Measurements from ENCODE around the gene TMEM129. TPM values are rescaled to one million over a fixed set of nuclear protein-coding genes. Genes with fewer than 3 reads are reported as not detected.
A peak's percentile ranks its signal among the peaks of the same experiment; 100 is the strongest.
"Not testable (repeated sequence)": the region's sequence is repeated elsewhere in the genome, so short reads cannot be mapped to it uniquely, and the experiment has no call there.

The TMEM129 gene
- total RNA-seq, 1 donor from 2014 or later = 23.5 TPM

- peaks cover 11% of the 10 kb centered on the region for H3K4me1 Mint-ChIP-seq (ENCODE audit: low read depth)
- no peaks in the 10 kb centered on the region for H3K9me3 Mint-ChIP-seq
- intact Hi-C loops (cut with micrococcal nuclease) = loop anchor here (1.0 to 5.0 kb wide), 2 partner anchors 28 to 437 kb away; partner anchors contain the start of genes CTBP1 and SLBP
- H3K4me3 Mint-ChIP-seq (ENCODE audit: low read depth) = peak within 1 kb of the TSS; percentile 77
- DNase-seq (ENCODE audit: low spot score) = peak; percentile 89
- H3K36me3 Mint-ChIP-seq (ENCODE audit: low read depth) = no peaks in the 10 kb centered on the region
- no peaks in the 10 kb centered on the region for H3K27me3 Mint-ChIP-seq (ENCODE audit: low read depth)
- peak within 1 kb of the TSS; percentile 76 for H3K27ac Mint-ChIP-seq
These were observed 37.2 kb downstream of the TMEM129 start, which contains the start of gene FAM53A for GRCh38 chr4:1683736-1684505. Gene FAM53A, minus strand, starts transcription at chr4:1684313. Its CDS starts 15,572 bp downstream, at chr4:1668741.

GRCh38 chr4:1683261-1683735, 37.8 kb downstream of the TMEM129 start:
- no peaks in the 10 kb centered on the region for H3K9me3 Mint-ChIP-seq
- peak overlapping the region; percentile 77 for H3K4me3 Mint-ChIP-seq (ENCODE audit: low read depth)
- H3K27me3 Mint-ChIP-seq (ENCODE audit: low read depth) = no peaks in the 10 kb centered on the region
- DNase-seq (ENCODE audit: low spot score) = no peak
- intact Hi-C loops (cut with micrococcal nuclease) = loop anchor here (5.0 kb wide), 1 partner anchor 436 kb away; the partner anchor contains the start of gene CTBP1
- H3K36me3 Mint-ChIP-seq (ENCODE audit: low read depth) = no peaks in the 10 kb centered on the region
- peaks cover 11% of the 10 kb centered on the region for H3K4me1 Mint-ChIP-seq (ENCODE audit: low read depth)
- peak overlapping the region; percentile 76 for H3K27ac Mint-ChIP-seq

- DNase-seq (ENCODE audit: low spot score) = no peak
- intact Hi-C loops (cut with micrococcal nuclease) = loop anchor here (5.0 kb wide), 1 partner anchor 436 kb away; the partner anchor contains the start of gene CTBP1
- Mint-ChIP-seq H3K27me3 (ENCODE audit: low read depth) (no peaks in the 10 kb centered on the region), H3K9me3 (no peaks in the 10 kb centered on the region), H3K4me3 (ENCODE audit: low read depth) (peak overlapping the region; percentile 77), H3K4me1 (ENCODE audit: low read depth) (peaks cover 11% of the 10 kb centered on the region), H3K36me3 (ENCODE audit: low read depth) (no peaks in the 10 kb centered on the region), H3K27ac (peak overlapping the region; percentile 76)
These were observed 38.3 kb downstream of the TMEM129 start for GRCh38 chr4:1682860-1683259.

GRCh38 chr4:1678244-1678643, 42.9 kb downstream of the TMEM129 start:
- intact Hi-C loops (cut with micrococcal nuclease) = no loop called here
- Mint-ChIP-seq H3K4me3 (ENCODE audit: low read depth) (no peak overlapping the region), H3K27ac (no peak overlapping the region), H3K9me3 (no peaks in the 10 kb centered on the region), H3K36me3 (ENCODE audit: low read depth) (no peaks in the 10 kb centered on the region), H3K4me1 (ENCODE audit: low read depth) (peaks cover 8% of the 10 kb centered on the region), H3K27me3 (ENCODE audit: low read depth) (no peaks in the 10 kb centered on the region)
- DNase-seq (ENCODE audit: low spot score) = no peak

- H3K4me1 Mint-ChIP-seq (ENCODE audit: low read depth) = no peaks in the 10 kb centered on the region
- H3K27me3 Mint-ChIP-seq (ENCODE audit: low read depth) = no peaks in the 10 kb centered on the region
- intact Hi-C loops (cut with micrococcal nuclease) = no loop called here
These were observed 44.3 kb downstream of the TMEM129 start for GRCh38 chr4:1676605-1677525.

GRCh38 chr4:1675802-1676137, 45.4 kb downstream of the TMEM129 start:
- no peak for DNase-seq (ENCODE audit: low spot score)

More at GRCh38 chr4:1676605-1677525, 44.3 kb downstream of the TMEM129 start:
- Mint-ChIP-seq H3K9me3 (no peaks in the 10 kb centered on the region), H3K4me3 (ENCODE audit: low read depth) (no peak overlapping the region), H3K27ac (no peak overlapping the region), H3K36me3 (ENCODE audit: low read depth) (no peaks in the 10 kb centered on the region)
- no peak for DNase-seq (ENCODE audit: low spot score)

GRCh38 chr4:1675136-1675801, 45.9 kb downstream of the TMEM129 start:
- Mint-ChIP-seq H3K9me3 (no peaks in the 10 kb centered on the region), H3K27ac (no peak overlapping the region), H3K4me3 (ENCODE audit: low read depth) (no peak overlapping the region), H3K36me3 (ENCODE audit: low read depth) (no peaks in the 10 kb centered on the region), H3K4me1 (ENCODE audit: low read depth) (no peaks in the 10 kb centered on the region), H3K27me3 (ENCODE audit: low read depth) (no peaks in the 10 kb centered on the region)
- no peak for DNase-seq (ENCODE audit: low spot score)
- intact Hi-C loops (cut with micrococcal nuclease) = no loop called here

More at GRCh38 chr4:1675802-1676137, 45.4 kb downstream of the TMEM129 start:
- intact Hi-C loops (cut with micrococcal nuclease) = no loop called here
- Mint-ChIP-seq H3K27ac (no peak overlapping the region), H3K27me3 (ENCODE audit: low read depth) (no peaks in the 10 kb centered on the region), H3K4me3 (ENCODE audit: low read depth) (no peak overlapping the region), H3K9me3 (no peaks in the 10 kb centered on the region), H3K36me3 (ENCODE audit: low read depth) (no peaks in the 10 kb centered on the region), H3K4me1 (ENCODE audit: low read depth) (no peaks in the 10 kb centered on the region)

GRCh38 chr4:1674682-1675081, 46.4 kb downstream of the TMEM129 start:
- Mint-ChIP-seq H3K4me3 (ENCODE audit: low read depth) (no peak overlapping the region), H3K4me1 (ENCODE audit: low read depth) (no peaks in the 10 kb centered on the region), H3K9me3 (no peaks in the 10 kb centered on the region), H3K36me3 (ENCODE audit: low read depth) (no peaks in the 10 kb centered on the region), H3K27ac (no peak overlapping the region), H3K27me3 (ENCODE audit: low read depth) (no peaks in the 10 kb centered on the region)
- intact Hi-C loops (cut with micrococcal nuclease) = no loop called here
- no peak for DNase-seq (ENCODE audit: low spot score)

- Mint-ChIP-seq H3K4me1 (ENCODE audit: low read depth) (no peaks in the 10 kb centered on the region), H3K36me3 (ENCODE audit: low read depth) (no peaks in the 10 kb centered on the region), H3K27ac (no peak overlapping the region), H3K27me3 (ENCODE audit: low read depth) (no peaks in the 10 kb centered on the region), H3K9me3 (no peaks in the 10 kb centered on the region), H3K4me3 (ENCODE audit: low read depth) (no peak overlapping the region)
- no peak for DNase-seq (ENCODE audit: low spot score)
- intact Hi-C loops (cut with micrococcal nuclease) = no loop called here
These were observed 47.5 kb downstream of the TMEM129 start for GRCh38 chr4:1673671-1674070.

- intact Hi-C loops (cut with micrococcal nuclease); H3K4me3 Mint-ChIP-seq (ENCODE audit: low read depth); H3K36me3 Mint-ChIP-seq (ENCODE audit: low read depth); H3K27me3 Mint-ChIP-seq (ENCODE audit: low read depth); DNase-seq (ENCODE audit: low spot score); H3K27ac Mint-ChIP-seq; H3K4me1 Mint-ChIP-seq (ENCODE audit: low read depth); H3K9me3 Mint-ChIP-seq: not testable (repeated sequence)
These were observed 50.1 kb downstream of the TMEM129 start for GRCh38 chr4:1671011-1671410.

- no peak overlapping the region for H3K4me3 Mint-ChIP-seq (ENCODE audit: low read depth)
- H3K27ac Mint-ChIP-seq = no peak overlapping the region
- H3K27me3 Mint-ChIP-seq (ENCODE audit: low read depth) = no peaks in the 10 kb centered on the region
- no peaks in the 10 kb centered on the region for H3K36me3 Mint-ChIP-seq (ENCODE audit: low read depth)
- intact Hi-C loops (cut with micrococcal nuclease) = no loop called here
- H3K9me3 Mint-ChIP-seq = no peaks in the 10 kb centered on the region
- H3K4me1 Mint-ChIP-seq (ENCODE audit: low read depth) = no peaks in the 10 kb centered on the region
- no peak for DNase-seq (ENCODE audit: low spot score)
These were observed 50.8 kb downstream of the TMEM129 start for GRCh38 chr4:1670279-1670678.

GRCh38 chr4:1669850-1670249, 51.3 kb downstream of the TMEM129 start:
- Mint-ChIP-seq H3K4me3 (ENCODE audit: low read depth) (no peak overlapping the region), H3K4me1 (ENCODE audit: low read depth) (no peaks in the 10 kb centered on the region), H3K9me3 (no peaks in the 10 kb centered on the region), H3K27me3 (ENCODE audit: low read depth) (no peaks in the 10 kb centered on the region), H3K36me3 (ENCODE audit: low read depth) (no peaks in the 10 kb centered on the region), H3K27ac (no peak overlapping the region)
- intact Hi-C loops (cut with micrococcal nuclease) = no loop called here
- no peak for DNase-seq (ENCODE audit: low spot score)

Measured in activated T-helper 2 cell treated with anti-CD3 and anti-CD28 coated beads, Interferon-gamma antibody, Interleukin-2, Interleukin-4, amounts not matched to agents 10 μg/mL and 5 μg/mL and 100 μg/mL, durations not matched to agents 14 hours and 24 hours and 36 hours (primary cell).